Measurements from ENCODE around the gene MALL.
"Not testable (repeated sequence)": the region's sequence is repeated elsewhere in the genome, so short reads cannot be mapped to it uniquely, and the experiment has no call there.

MALL gene

GRCh38 chr2:110120171-110121051, 4.8 kb upstream of the MALL start:
- no peak for DNase-seq

- DNase-seq, result no peak
These were observed 550 bp upstream of the MALL start for GRCh38 chr2:110116033-110116710.

DNA sequence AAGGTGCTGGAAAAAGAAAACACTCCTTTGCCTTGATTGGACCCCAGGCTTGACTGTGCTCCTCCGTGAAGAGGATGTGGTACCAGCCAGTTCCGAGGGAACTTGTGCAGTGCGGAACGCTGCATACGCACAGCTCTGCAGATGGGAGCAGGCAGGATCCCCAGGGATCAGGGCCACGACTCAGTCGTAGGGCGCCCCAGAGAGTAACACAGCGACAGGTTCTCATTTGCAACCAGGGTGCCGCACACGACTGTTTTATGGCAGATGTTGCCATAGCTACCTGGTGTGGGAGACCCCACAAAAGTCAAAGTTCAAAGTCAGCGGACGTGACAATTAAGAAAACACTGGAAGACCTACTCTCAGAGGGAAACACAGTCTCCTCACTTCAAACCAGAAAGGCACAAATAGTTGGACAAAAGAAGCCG, 779 bp downstream of the MALL start:
- no peak for DNase-seq

DNA sequence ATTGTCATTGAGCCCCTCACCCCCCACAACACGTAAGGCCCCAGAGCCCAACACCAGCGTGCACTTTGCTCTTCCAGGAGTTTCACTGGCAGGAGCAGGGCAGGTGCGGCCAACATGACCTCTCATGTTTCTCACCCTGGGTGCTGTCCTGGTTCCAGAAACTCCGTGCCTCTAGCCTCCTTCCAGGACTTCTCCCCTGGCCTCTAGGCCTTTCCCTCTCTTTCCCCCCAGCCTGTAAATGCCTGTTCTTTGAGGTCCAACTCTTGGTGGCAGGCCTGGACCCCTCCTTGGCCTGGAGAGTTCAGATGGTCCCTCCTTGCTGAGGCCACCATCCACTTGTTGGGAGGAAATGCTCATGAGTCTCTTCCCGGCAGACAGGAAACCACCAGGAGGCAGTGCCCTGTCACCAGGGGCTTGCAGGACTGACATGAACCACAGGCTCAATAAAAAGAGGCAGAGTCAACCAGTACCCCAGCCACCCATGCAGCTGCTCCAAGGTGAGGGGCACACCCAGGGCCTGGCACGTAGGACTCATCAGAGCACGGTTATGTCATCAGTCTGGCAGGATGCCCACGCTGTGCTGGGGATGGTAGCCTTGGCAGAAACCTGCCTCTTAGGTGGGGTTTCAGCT, 1.5 kb downstream of the MALL start:
- peak; percentile 35 for DNase-seq

GRCh38 chr2:110108291-110108690, 7.3 kb downstream of the MALL start:
- not testable (repeated sequence) for DNase-seq

GRCh38 chr2:110107092-110108079, 8.2 kb downstream of the MALL start:
- DNase-seq, result no peak

GRCh38 chr2:110106642-110107041, 9.0 kb downstream of the MALL start:
- no peak for DNase-seq

DNA sequence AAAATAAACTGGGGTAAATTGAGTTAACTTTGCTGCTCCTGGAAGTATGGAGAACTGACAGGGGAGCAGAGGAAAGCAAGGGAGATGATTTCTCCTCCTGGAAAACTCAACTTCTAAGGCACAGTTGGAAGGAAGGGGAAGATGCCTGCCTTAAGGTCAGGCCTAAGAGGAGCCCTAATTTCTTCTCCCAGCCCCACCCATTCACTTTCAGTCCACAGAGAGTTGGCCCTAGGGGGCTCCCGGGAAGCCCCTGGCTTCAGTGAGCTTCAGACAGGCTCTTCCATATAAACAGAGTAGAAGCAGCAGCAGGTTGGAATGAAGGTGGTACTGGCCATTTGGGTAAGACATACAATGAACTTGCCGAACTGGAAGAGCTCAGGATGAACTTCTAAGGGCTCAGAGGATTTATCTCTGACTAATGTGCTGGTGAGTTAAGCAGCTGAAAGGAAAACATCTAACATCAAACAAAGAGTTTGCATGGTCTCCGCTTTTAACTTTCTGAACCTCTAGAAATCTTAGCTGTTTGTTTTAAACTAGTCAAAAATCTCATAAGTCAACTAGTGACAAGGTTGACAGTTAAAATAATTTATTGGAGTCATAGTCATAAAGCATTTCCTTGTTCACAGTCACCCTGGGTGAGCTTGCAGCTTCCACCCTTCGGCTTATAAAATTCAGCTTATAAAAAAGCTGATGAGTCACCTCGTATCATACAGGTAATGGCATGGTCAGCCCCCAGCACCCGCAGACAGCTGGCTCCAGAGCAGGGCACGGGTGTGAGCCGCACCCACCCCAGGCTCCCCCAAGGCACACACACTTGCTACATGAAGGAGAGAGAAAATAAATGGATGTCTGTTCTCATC, 9.8 kb downstream of the MALL start:
- no peak for DNase-seq

DNA sequence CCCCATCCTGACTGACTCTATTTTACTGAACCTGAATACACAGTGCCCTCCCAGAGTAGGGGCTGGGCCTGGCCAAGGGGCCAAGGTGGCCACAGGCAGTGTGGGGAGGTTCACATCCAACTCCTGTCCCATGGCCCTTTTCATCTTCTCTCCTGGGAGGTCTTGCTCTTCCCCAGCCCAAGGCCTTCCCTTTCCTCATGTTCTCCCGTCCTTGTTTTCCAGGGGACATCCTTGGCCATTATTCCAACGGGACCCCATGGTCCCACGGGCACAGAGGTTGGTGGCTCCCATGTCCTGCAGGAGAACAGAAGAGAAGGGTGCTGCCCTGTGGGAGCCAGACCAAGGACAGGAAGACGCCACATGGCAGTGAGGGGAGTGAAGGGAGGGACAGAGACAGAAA, 10.4 kb downstream of the MALL start:
- DNase-seq, result no peak

DNA sequence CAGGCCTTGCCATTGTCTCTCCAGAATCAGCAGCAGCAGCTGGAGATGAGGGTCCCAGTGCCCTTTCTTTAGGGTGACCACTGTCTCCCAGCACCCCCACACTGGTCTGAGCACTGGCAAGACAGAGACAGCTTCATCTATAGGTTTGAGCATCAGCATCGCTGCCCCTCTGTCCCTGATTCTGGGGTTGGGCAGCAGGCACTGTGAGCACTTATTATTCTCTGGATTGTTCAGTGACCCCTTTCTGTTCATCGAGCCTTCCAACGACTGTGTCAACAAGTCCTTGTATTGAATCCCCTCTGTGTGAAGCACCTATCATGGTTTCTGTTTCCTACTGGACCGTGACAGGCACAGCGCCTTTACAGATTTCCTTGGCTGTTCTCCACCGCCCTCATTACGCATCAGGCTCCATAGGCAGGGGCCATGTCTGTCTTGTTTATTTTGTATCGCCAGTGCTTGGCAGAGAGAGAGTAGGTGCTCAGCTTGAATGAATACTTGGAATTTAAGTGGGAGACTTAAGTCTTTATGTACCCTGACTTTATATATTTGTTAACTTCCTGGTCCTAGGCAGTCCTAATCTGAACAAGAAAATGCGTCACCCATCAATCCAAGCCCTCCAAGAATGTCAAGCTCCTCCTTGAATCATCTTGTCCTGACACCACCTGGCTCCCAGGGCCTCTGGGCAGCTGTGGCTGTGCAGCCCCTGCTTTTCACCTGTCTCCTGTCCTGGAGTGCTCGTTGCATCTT, 11.4 kb downstream of the MALL start:
- peak; percentile 64 for DNase-seq

DNA sequence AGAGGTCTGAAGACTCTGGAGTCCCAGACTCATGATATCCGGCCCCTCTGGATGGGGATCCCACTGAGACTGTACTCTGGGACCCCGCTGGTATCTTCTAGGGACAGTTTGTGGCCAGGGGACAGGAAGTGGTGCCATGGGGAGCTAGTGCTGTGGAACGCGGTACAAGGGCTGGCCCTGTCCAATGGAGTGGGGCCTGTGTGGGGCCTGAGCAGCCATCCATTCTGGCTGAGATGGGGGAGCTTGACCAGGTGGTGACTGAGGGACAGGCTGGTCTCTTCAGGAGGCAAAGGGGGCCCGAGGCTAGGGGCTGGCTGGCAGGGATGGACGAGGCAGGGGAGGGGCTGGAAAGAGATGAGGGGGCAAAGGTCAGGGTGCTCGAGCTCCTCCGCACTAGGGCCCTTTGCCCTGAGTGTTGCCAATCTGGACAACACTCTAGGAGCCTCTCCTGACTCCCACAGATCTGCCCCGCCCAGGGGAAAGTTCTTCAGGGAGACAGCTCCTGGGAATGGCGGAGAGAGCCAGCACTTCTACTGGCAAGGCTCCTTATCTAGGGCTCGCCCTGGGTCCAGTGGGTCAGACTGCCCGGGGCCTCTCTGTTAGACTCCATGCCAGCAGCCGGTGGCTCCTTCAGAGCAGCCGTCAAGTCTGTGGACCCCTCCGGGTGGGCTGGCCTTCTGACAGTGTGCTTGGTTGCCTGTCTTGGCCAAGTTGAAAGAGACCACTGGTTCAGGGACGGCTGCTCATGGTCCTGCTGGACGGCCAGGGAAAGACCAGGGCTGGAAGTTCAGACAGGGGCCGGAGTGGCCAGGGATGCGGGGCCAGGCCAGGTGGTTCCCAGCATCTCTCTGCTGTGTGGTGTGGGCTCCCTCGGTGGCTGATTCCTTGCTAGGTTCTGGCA, 12.3 kb downstream of the MALL start:
- DNase-seq, result no peak

DNA sequence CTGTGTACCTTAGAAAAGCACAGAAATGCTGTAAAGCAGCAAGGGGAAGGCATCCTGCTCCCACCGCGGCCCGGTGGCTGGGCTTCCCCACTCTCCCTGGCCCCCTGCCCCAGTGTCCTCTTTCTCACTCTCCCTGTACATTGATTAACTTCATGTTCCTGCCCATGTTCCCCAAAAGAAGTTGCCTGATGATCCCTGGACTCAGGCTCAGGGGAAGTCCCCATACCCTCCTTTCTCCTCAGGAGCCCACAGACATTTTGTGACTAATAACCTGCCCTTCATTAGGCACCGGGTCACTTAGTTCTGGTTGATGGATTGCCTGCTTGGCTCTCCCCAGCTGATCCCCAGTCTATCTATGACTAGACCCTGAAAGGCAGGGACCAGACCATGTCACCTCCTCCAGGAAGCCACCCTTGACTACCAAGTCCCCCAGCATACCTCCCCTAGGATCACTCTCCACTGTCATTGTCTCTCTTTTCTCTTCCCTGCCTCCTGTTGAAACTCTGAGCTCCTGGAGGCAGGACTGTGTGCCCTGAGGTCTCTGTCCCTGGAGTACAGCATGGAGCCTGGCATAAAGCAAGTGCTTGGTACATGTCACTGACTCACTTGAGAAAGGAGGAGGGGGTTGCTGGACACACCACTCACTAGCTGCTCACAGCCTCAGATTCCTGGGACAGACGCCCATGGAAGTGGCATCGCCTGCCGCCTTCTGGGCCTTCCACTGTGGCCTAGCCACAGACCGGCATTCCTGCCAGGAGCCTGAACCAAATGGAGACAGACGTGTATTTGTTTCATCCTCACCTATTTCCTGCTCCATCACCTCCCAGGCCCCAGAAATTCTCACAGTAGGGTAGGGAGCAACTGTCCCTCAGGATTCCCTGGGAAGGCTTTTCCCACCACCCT, 13.5 kb downstream of the MALL start:
- DNase-seq, result no peak

DNA sequence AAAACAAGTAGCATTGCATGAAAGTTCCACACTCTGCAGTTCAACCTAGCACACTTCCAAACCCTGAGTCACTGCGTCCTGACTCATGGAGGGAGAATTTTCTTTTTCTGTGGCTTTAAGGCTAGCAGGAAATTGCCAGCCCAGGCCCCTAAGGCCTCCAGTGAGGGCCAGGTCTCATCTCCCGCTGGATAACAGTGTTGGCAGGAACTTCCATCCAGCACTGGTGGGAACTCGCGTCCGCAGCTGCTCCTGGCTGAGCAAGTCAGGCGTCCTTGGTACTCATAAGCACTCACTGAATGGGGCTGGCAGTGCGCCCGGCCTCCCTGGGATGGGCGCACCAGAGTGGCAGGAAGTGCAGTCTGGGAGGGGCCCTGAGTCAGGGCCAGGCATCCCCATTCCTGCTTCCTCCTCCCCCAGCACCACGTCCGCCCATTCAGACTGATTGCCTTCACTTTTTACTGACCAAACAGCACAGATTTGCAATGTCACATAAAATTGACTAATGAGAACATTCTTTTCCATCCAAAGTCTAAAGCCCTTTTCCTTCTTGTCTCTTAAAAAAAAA, 14.3 kb downstream of the MALL start:
- DNase-seq, result peak; percentile 97

GRCh38 chr2:110100880-110101279, 14.7 kb downstream of the MALL start:
- DNase-seq, result not testable (repeated sequence)

DNA sequence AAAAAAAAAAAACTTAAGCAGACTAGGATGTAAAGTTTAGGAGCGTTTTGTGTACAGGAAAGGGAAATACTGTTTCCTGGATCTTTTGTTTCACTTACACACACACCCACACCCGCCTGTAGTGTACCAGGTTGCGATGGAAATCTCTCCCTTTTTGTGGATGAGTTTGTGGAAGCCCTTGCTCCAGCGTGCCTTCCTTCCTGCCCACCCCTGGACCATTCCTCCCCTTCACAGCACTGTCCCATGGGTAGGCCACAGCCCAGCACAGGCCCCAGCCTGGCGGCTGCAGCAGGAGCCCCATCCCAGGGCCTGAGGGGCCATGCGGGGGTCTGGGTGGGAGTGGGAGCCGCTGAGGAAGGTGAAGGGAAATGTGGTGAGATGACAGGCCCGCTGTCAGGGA, 15.1 kb downstream of the MALL start:
- DNase-seq, result no peak

DNA sequence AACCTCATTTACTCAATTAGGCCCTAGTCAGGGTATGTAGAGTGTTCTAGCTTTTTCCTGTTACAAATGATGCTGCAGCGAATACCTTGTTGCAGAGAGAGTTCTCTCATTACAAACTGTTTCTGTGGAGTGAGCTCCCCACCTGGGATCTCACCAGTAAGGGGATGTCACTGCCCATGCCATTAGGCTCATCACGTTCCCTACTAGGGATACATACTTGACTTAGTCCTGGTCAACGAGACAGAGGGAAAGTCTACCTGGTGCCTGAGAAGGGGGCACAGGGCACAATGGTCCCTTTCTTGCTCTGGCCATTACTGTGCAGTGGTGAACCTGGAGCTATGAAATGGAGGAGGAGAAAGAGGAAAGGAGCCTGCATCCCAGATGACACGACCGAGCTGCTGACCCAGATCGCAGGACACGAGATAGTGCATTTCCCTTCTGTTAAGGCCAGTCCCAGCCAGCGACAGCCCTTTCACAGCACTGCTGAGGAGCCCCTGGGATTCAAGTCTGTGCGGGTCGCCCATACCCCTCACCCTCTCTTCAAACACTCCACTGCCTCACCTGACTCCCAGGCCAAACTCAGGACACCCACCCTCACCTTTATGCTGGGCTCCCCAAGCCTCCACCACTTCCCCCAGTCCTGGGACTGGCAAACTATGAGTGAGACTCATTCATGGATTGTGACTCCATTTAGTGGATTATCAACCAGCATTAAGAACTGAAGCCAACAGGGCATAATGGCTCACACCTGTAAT, 16.0 kb downstream of the MALL start:
- DNase-seq, result no peak

DNA sequence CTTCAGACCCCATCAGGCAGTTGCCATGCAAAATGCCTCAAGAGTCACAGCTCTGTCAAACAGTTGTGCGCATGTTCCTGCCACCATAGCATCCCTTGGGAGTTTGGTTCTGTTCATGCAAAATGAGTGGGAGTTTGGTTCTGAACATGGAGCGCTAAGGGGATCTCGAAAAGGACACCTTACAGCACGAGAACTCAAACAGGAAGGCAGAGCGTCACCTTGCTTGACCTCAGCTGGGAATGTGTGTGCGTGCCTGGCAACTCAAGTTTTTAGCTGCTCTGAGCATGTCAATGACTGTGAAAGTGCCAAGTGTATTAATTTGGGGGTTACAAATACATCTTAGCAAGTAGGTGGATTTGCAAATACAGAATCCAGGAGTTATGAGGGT, 16.6 kb downstream of the MALL start:
- DNase-seq, result no peak
